IMR-90 (cell line): ENCODE results near the gene ADGRL4. TPM values are rescaled to one million over a fixed set of nuclear protein-coding genes. Genes with fewer than 3 reads are reported as not detected.
A peak's percentile ranks its signal among the peaks of the same experiment; 100 is the strongest.

Experiments used
- ATAC-seq: fragments of 200-7000 bp; cut with Tn5 transposase; 2 replicates; pipeline ENCODE4 v1.9.1; 2020; ENCODE audit warnings: low read depth, mild to moderate bottlenecking, moderate library complexity
- BruUV-seq: library from RNA; stranded (reverse); fragments of 400-500 nt; replicated peaks from 2 replicates; lab custom pipeline; 2021; lab: Mats Ljungman, UMichigan
- CTCF ChIA-PET: fragments of 300-600 bp; formaldehyde crosslinking; extraction: SDS; loops from one replicate; lab custom pipeline; 2021; ENCODE audit warnings: antibody characterized with exemption; lab: Yijun Ruan, JAX
- POLR2A ChIA-PET: fragments of 300-600 bp; sonication (Branson Sonifier 250); formaldehyde crosslinking; loops from one replicate; lab custom pipeline; 2022; ENCODE audit warnings: antibody characterized with exemption; ENCODE audit not compliant: unreplicated experiment; lab: Charles Lee
- DNase-seq: peaks from one replicate; pipeline ENCODE4 v3.0.0; 2013
- H2AFZ ChIP-seq: replicated peaks from 2 replicates; pipeline ENCODE3; 2013; ENCODE audit warnings: low read length, mild to moderate bottlenecking; ENCODE audit not compliant: poor library complexity
- H2AK5ac ChIP-seq: 2 replicates; pipeline ENCODE4 v1.6.1; 2013; ENCODE audit warnings: low read depth, low read length, inconsistent platforms
- H2AK9ac ChIP-seq: replicated peaks from 2 replicates; pipeline ENCODE3; 2013; ENCODE audit warnings: mild to moderate bottlenecking, low read depth, low read length, moderate library complexity; ENCODE audit not compliant: poor library complexity
- H2BK120ac ChIP-seq: 2 replicates; pipeline ENCODE4 v1.6.1; 2013; ENCODE audit warnings: low read depth, low read length, inconsistent platforms
- H2BK15ac ChIP-seq: 3 replicates; pipeline ENCODE4 v1.6.1; 2013; ENCODE audit warnings: low read depth, low read length, inconsistent platforms
- H2BK20ac ChIP-seq: 2 replicates; pipeline ENCODE4 v1.6.1; 2013; ENCODE audit warnings: low read depth, mild to moderate bottlenecking, inconsistent platforms, low read length, moderate library complexity
- H2BK5ac ChIP-seq: 2 replicates; pipeline ENCODE4 v1.6.1; 2013; ENCODE audit warnings: mild to moderate bottlenecking, low read depth, low read length, inconsistent platforms; ENCODE audit not compliant: poor library complexity, severe bottlenecking
- H3K14ac ChIP-seq: replicated peaks from 2 replicates; pipeline ENCODE4 v1.6.1; 2013; ENCODE audit warnings: low read depth, low read length, inconsistent platforms
- H3K18ac ChIP-seq: 2 replicates; pipeline ENCODE4 v1.6.1; 2013; ENCODE audit warnings: low read depth, low read length, control low read depth
- H3K23ac ChIP-seq: 2 replicates; pipeline ENCODE4 v1.6.1; 2013; ENCODE audit warnings: low read depth, low read length, inconsistent platforms
- H3K27ac ChIP-seq: 2 replicates; pipeline ENCODE4 v1.5.1; 2013; ENCODE audit warnings: mild to moderate bottlenecking, control low read depth, low read length; ENCODE audit not compliant: insufficient read depth
- H3K27me3 ChIP-seq: 2 replicates; pipeline ENCODE4 v1.6.1; 2013; ENCODE audit warnings: low read length; ENCODE audit not compliant: control insufficient read depth, insufficient read depth
- H3K36me3 ChIP-seq: 2 replicates; pipeline ENCODE4 v1.6.1; 2013; ENCODE audit warnings: low read length, mixed read lengths; ENCODE audit not compliant: control insufficient read depth, insufficient read depth
- H3K4ac ChIP-seq: 2 replicates; pipeline ENCODE4 v1.6.1; 2013; ENCODE audit warnings: low read depth, low read length, inconsistent platforms
- H3K4me1 ChIP-seq: 2 replicates; pipeline ENCODE4 v1.6.1; 2013; ENCODE audit warnings: low read length, mixed read lengths; ENCODE audit not compliant: control insufficient read depth, insufficient read depth
- H3K4me2 ChIP-seq: 2 replicates; pipeline ENCODE4 v1.6.1; 2013; ENCODE audit warnings: low read depth, mild to moderate bottlenecking, control low read depth, low read length, moderate library complexity
- H3K4me3 ChIP-seq: 2 replicates; pipeline ENCODE4 v1.5.1; 2013; ENCODE audit warnings: low read depth, mild to moderate bottlenecking, control low read depth, low read length, moderate library complexity; ENCODE audit not compliant: insufficient read depth
- H3K56ac ChIP-seq: 2 replicates; pipeline ENCODE4 v1.6.1; 2013; ENCODE audit warnings: low read length, inconsistent platforms; ENCODE audit not compliant: insufficient read depth; ENCODE audit errors: extremely low read depth
- H3K79me1 ChIP-seq, 2 experiments: 2 replicates each; pipeline ENCODE4 v1.6.1; 2013; ENCODE audit warnings: low read length in 2 of 2, inconsistent platforms in 1 of 2, low read depth in 1 of 2
- H3K9ac ChIP-seq: 2 replicates; pipeline ENCODE4 v1.6.1; 2013; ENCODE audit warnings: low read depth, low read length, control low read depth
- H3K9me1 ChIP-seq: 2 replicates; pipeline ENCODE4 v1.6.1; 2013; ENCODE audit warnings: low read length, inconsistent platforms; ENCODE audit not compliant: insufficient read depth
- H3K9me3 ChIP-seq: 2 replicates; pipeline ENCODE4 v1.6.1; 2013; ENCODE audit warnings: low read length; ENCODE audit not compliant: control insufficient read depth, insufficient read depth
- H4K20me1 ChIP-seq: 2 replicates; pipeline ENCODE4 v1.6.1; 2013; ENCODE audit warnings: low read length, inconsistent platforms; ENCODE audit not compliant: insufficient read depth
- H4K5ac ChIP-seq: 2 replicates; pipeline ENCODE4 v1.6.1; 2013; ENCODE audit warnings: mild to moderate bottlenecking, low read depth, low read length, control low read depth
- H4K8ac ChIP-seq, 2 experiments: 2 replicates each; pipeline ENCODE4 v1.6.1; 2013; ENCODE audit warnings: low read depth in 2 of 2, low read length in 2 of 2, control low read depth in 1 of 2, inconsistent platforms in 1 of 2
- H4K91ac ChIP-seq: 2 replicates; pipeline ENCODE4 v1.6.1; 2013; ENCODE audit warnings: low read depth, low read length, inconsistent platforms; ENCODE audit not compliant: insufficient read depth
- RFX5 ChIP-seq: IDR thresholded peaks from 2 replicates; pipeline ENCODE4 v1.8.0; 2012; ENCODE audit warnings: low read depth, mild to moderate bottlenecking, low read length, moderate library complexity
- WGBS, 2 experiments: methylation state at CpG; one replicate each; pipeline versions ENCODE4 v1.1.5 to v1.1.7; 2013; ENCODE audit warnings: missing lambda C conversion rate in 2 of 2; ENCODE audit not compliant: insufficient read length in 1 of 2; ENCODE audit errors: extremely low coverage in 2 of 2; 5-methylcytosine and 5-hydroxymethylcytosine counted together
- dilution Hi-C: fragments of 300-500 bp; cut with HindIII; formaldehyde crosslinking; loops from one replicate; pipeline ENCODE4 v1.14.3; 2018; ENCODE audit warnings: low sequenced_read_pairs; ENCODE audit not compliant: unreplicated experiment
- in situ Hi-C: fragments of 300-500 bp; cut with MboI; formaldehyde crosslinking; loops from 3 replicates; pipeline ENCODE4 v1.14.3; 2019; ENCODE audit warnings: low sequenced_read_pairs, inconsistent platforms, mixed read lengths
- intact Hi-C: fragments of 100-400 bp; cut with micrococcal nuclease; formaldehyde crosslinking; loops from 2 replicates; pipeline ENCODE4 v1.10.0; 2022
- polyA plus RNA-seq, 3 experiments: library from polyadenylated mRNA; depleted of rRNA; stranded (reverse); fragments of >200 nt; gene quantifications; 2 replicates each; pipeline ENCODE4 v1.2.3, GENCODE V29; 2012; ENCODE audit warnings: low replicate concordance in 1 of 3
- total RNA-seq: library from RNA; depleted of rRNA; stranded (reverse); fragments of >200 nt; gene quantifications from 2 replicates; pipeline ENCODE4 v1.2.3, GENCODE V29; 2012

The ADGRL4 gene
- total and polyA plus RNA-seq, 2 of the 4 experiments (the other 2 are of a cell fraction) = 3.2 to 4.5 TPM

DNA sequence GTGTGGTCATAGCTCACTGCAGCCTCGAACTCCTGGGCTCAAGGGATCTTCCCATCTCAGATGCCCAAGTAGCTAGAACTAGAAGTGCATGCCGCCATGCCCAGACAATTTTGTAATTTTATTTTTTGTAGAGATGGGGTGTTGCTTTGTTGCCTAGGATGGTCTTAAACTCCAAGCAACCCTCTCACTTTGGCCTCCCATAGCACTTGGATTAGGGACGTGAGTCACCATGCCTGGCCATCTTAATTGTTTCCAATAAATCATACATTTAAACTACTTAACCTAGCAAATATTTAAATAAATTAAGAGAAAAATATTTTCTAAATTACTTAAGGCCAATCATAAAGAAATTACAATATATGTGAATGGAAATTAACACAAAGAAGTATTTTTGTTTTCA is 35.1 kb upstream of the ADGRL4 start:
- Histone ChIP-seq H3K4me3 (no peak overlapping the region), H3K18ac (peak overlapping the region; percentile 9), H3K27me3 (no peaks in the 10 kb centered on the region), H2BK5ac (peak overlapping the region; percentile 24), H3K9me3 (peaks cover 9% of the 10 kb centered on the region), H3K79me1 (no peaks in the 10 kb centered on the region), H3K36me3 (no peaks in the 10 kb centered on the region), H4K5ac (no peak overlapping the region), H3K4me2 (no peak overlapping the region), H4K91ac (peak overlapping the region; percentile 58; the same call in 1 of the 2 replicates), H3K23ac (peak overlapping the region; percentile 16; the same call in 1 of the 2 replicates), H3K4ac (peak overlapping the region; percentile 60), H2AK5ac (peak overlapping the region; percentile 58; the same call in 1 of the 2 replicates), H2BK120ac (peak overlapping the region; percentile 63), H3K4me1 (peaks cover 4% of the 10 kb centered on the region), H3K14ac (0 out of 2 replicates have a peak overlapping the region, but pooled peaks have one; percentile 1), H4K20me1 (no peaks in the 10 kb centered on the region), H2AFZ (no peak overlapping the region), H3K27ac (peak overlapping the region; percentile 1), H2AK9ac (no peak overlapping the region), H2BK15ac (peak overlapping the region; percentile 96; the same call in 1 of the 3 replicates), H4K8ac (no peak overlapping the region; a peak in 1 of 4 replicates), H2BK20ac (peak overlapping the region; percentile 65), H3K9me1 (0 out of 2 replicates have a peak, but pooled peaks cover 6% of the 10 kb centered on the region), H3K56ac (no peak overlapping the region), H3K9ac (no peak overlapping the region)
- intact Hi-C loops (no loop called here), in situ Hi-C loops (no loop called here), dilution Hi-C loops (no loop called here)
- WGBS, 2 experiments = no CpG with 5 or more reads among the region's 3 CpGs
- TF ChIP-seq RFX5 = no peak
- ATAC-seq (no peak), DNase-seq (peak; percentile 20)
- ChIA-PET CTCF (no interaction called here), POLR2A (interaction anchor here (0.6 kb wide), 1 partner anchor 167 kb away, joined by 5 read pairs; no protein-coding TSS in a partner anchor)
- no TSS peak for BruUV-seq
